ENCODE results near the gene PCDH9.

DNA sequence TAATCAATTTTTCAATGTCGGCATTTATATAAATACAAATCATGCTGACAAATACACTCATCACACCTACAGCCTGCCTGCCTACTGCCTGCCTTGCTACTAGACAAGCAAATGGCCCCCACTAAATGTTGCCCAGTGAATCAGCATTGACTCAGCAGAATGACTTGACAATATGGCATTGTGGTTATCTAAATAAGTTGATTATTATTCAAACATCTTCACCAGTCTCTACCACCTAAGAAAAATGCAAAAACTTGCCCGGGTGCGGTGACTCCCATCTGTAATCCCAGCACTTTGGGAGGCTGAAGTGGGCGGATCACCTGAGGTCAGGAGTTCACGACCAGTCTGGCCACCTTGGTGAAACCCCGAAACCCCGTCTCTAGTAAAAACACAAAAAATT is 296.1 kb downstream of the PCDH9 start:
- TF ChIP-seq ZNF274 (IDR thresholded peaks at IDR 0.05; ENCODE audit: low read depth, low read length), result no peak
- no peak for TF ChIP-seq YY1 (IDR thresholded peaks at IDR 0.05; ENCODE audit: insufficient read depth, insufficient read length)

Data from NT2/D1 (cell line).